Heart left ventricle (tissue), 13 donors: ENCODE results near the gene ZSCAN5A.

ENCODE experiments used
- CTCF ChIP-seq, 12 donors: fragments of 200-600 bp; sonication (generic) in 4 of 12; IDR thresholded peaks; one replicate each; pipeline versions ENCODE4 v1.5.0 to v1.8.0; 2018 to 2022; ENCODE audit warnings: antibody characterized with exemption in 12 of 12, mild to moderate bottlenecking in 5 of 12
- POLR2A ChIP-seq, 2 donors: fragments of 450-650 bp; IDR thresholded peaks; one replicate each; pipeline ENCODE4 v1.6.1; 2017; ENCODE audit warnings: antibody characterized with exemption in 2 of 2, mild to moderate bottlenecking in 2 of 2, moderate library complexity in 2 of 2
- donor health status: ischemic (EF 13 %, LVEDD 7.1; RV severe dilation, severe dysfunction).
- donor health status: DM: no; HTN: yes; CAD: no.
- donor health status: DM: no; HTN: no; CAD: no.
- donor health status: ischemic (EF 25% LVEDD 6.9; RV normal size, moderate dysfunction).
- donor health status: ischemic (EF 25% LVEDD 5.7; RV mildly dilated, moderate dysfunction).
- donor health status: ischemic (EF 35%, LVEDD 5.7; RV mildly dilated, moderate dysfunction).
- donor health status: nonischemic (EF 11% LVEDD 7.7; RV severe dilation, severe dysfunction).
- donor health status: DM: yes; HTN: yes; CAD: no.
- donor health status: PGD.
- donor health status: ischemic (EF 29% LVEDD 5.4; RV normal size, mild dysfunction).
- donor health status: nonischemic (EF 23%, LVEDD 6.1; RV moderate dilation, normal function).

- TF ChIP-seq POLR2A (IDR thresholded peaks at IDR 0.05) (no peak), CTCF (IDR thresholded peaks at IDR 0.05) (no peak)
These were observed 102.9 kb downstream of the ZSCAN5A start for GRCh38 chr19:56211718-56212117.
